ENCODE measurements around the gene QSOX2.

QSOX2 gene

GRCh38 chr9:136222906-136223285 is 22.7 kb downstream of the QSOX2 start:
- no peak for DNase-seq (ENCODE audit: low read depth)

GRCh38 chr9:136222166-136222905 is 23.3 kb downstream of the QSOX2 start:
- no peak for DNase-seq (ENCODE audit: low read depth)

GRCh38 chr9:136220017-136220729 is 25.4 kb downstream of the QSOX2 start:
- no peak for DNase-seq (ENCODE audit: low read depth)

GRCh38 chr9:136219276-136219675 is 26.3 kb downstream of the QSOX2 start:
- DNase-seq (ENCODE audit: low read depth): no peak

GRCh38 chr9:136218673-136219072 is 26.9 kb downstream of the QSOX2 start:
- DNase-seq (ENCODE audit: low read depth): no peak

- no peak for DNase-seq (ENCODE audit: low read depth)
These were observed 27.3 kb downstream of the QSOX2 start for GRCh38 chr9:136218271-136218670.

DNA sequence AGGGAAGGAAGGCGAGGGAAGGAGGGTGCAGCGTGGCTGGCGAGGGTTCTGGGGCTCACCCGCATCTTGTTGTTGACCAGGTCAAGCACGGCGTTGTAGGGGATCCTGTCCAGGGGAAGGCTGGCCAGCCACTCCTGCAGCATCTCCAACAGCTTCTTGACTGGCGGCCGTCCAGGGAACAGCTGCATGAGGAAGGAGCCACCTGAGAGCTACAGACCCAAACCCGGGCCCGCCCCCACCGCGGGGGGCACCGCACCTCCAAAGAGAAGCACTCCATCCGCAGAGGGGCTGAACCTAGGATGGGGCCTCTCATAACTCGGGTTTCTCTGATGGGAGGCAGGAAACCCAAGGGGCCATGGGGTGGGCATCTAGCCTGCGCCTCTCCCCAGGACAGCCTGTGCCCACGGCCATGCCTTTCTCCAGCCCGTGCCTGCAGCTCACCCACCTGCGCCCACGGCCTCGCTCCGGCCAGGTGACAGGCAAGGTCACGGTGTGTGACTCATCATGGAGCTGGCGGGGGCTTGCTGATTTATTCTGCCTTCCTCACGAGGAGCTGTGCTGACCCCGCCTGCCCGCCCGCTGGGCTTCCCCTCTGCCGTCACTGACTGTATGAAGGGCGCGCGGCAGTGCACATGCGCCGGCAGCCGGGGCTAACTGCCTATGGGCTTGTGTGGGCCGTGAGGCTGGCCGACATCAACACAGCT is 28.9 kb downstream of the QSOX2 start:
- no peak for DNase-seq (ENCODE audit: low read depth)

DNA sequence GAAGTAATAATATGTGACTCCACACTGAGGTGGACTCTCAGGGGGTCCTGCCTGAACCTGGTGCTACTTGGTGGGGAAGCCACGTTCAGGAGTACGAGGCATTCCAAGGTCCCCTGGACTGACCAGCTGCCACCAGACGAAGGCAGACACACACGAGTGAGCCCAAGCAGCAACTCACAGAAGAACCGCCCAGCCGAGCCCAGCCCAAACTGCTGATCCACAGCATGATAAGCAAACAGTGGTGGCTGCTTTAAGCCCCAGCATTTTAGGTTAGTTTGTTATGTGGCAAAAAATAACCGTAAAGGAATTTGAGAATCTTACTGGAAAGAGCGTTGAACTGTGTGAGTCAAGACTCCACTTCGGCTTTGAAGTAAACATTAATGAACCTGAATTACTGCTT is 31.9 kb downstream of the QSOX2 start:
- no peak for DNase-seq (ENCODE audit: low read depth)

DNA sequence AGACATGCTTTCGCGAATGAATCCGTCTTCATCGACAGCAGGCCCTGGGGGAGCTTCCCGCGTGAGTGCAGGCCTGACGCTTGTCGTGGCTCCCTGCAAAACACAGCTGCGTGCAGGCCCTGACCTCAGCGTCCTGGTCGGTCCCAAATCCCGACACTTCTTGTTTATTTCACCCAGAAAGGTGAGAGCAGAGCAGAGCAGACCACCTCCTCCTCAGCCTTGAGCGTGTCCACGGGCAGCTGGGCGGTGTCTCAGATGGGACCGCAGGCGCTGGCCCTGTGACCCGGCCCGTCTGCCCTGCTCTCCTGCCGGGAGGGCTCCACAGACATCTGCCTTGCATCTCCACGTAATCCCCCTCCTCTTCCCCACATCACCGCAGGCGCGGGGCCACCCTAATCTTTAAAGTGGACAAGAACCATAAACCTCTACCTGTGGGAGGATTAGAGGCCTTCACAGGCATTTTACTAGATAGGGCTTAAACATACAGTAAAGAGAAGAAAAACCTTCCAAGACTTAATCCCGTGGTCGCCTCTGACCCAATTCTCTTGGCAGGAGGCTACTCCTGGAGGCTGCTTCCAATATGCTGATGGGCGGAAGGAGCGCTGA is 33.2 kb downstream of the QSOX2 start:
- DNase-seq (ENCODE audit: low read depth): no peak

- no peak for DNase-seq (ENCODE audit: low read depth)
These were observed 33.9 kb downstream of the QSOX2 start for GRCh38 chr9:136211441-136212344.

GRCh38 chr9:136211006-136211405 is 34.6 kb downstream of the QSOX2 start:
- no peak for DNase-seq (ENCODE audit: low read depth)

DNA sequence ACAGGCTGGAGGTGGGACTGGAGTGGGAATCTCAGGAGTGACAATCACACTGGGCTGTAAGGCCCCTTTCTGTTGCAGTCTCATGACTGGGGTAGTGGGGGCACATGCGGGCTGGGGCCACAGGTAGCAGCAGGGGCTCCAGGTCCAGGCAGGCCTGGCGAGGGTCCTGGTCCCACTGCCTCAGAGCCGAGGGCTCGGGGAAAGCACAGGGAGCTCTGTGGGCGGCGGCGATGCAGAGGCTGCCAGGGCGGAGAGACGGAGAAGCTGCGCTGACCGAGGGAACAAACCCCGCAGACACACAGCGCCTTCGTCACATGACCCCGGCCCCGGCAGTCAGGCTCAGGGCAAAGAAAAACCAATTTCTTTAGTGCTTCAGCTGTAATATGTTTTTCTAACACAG is 35.3 kb downstream of the QSOX2 start:
- no peak for DNase-seq (ENCODE audit: low read depth)

- DNase-seq (ENCODE audit: low read depth): no peak
These were observed 35.8 kb downstream of the QSOX2 start for GRCh38 chr9:136209786-136210185.

DNA sequence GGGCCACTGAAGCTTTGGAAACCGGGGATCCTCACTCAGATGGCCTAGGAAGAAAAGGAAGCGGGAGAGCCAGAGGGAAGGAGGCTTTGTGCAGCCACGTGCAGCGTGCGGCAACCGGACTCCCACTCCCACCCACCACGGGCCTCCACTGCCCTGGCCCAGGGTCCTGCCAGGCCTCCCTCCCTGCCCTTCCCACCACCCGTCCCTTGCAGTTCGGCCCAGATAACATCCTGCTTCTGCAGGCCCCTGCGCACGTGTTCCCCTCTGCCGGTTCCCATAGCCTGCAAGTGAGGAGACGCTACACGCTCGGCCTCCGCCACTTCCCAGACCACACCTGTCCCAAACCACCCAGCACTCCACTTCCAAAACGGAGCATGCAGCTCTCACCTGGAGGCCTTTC is 36.4 kb downstream of the QSOX2 start:
- no peak for DNase-seq (ENCODE audit: low read depth)

GRCh38 chr9:136208675-136209074 is 36.9 kb downstream of the QSOX2 start:
- DNase-seq (ENCODE audit: low read depth): no peak

GRCh38 chr9:136207616-136208015 is 38.0 kb downstream of the QSOX2 start:
- DNase-seq (ENCODE audit: low read depth): no peak

GRCh38 chr9:136206602-136207275 is 38.9 kb downstream of the QSOX2 start:
- DNase-seq (ENCODE audit: low read depth): no peak

GRCh38 chr9:136205707-136205992 is 40.0 kb downstream of the QSOX2 start:
- no peak for DNase-seq (ENCODE audit: low read depth)

GRCh38 chr9:136204838-136205706 is 40.5 kb downstream of the QSOX2 start, which contains the start of gene LHX3:
Gene LHX3, minus strand, starts transcription at chr9:136205128. Its CDS starts 116 bp downstream, at chr9:136205012.
- DNase-seq (ENCODE audit: low read depth): peak; percentile 8

GRCh38 chr9:136204145-136204805 is 41.3 kb downstream of the QSOX2 start:
- no peak for DNase-seq (ENCODE audit: low read depth)

All from activated T-cell treated with anti-CD3 and anti-CD28 coated beads for 1 hour (primary cell).